ENCODE results near the gene EIF2B5.

Gene EIF2B5

GRCh38 chr3:184133840-184134745 is 1.1 kb upstream of the EIF2B5 start:
- peak overlapping the region; percentile 97 for H3K4me3 ChIP-seq (ENCODE audit: low read length)
- DNase-seq (ENCODE audit: low read depth) = peak; percentile 77
- TF ChIP-seq CTCF (conservative IDR thresholded peaks at IDR 0.05; ENCODE audit: low read length) = no peak; the same call in 1 of the 2 replicates

GRCh38 chr3:184134746-184135148 is 411 bp upstream of the EIF2B5 start:
- DNase-seq (ENCODE audit: low read depth) = no peak
- TF ChIP-seq CTCF (conservative IDR thresholded peaks at IDR 0.05; ENCODE audit: low read length) = no peak
- peak overlapping the region; percentile 97 for H3K4me3 ChIP-seq (ENCODE audit: low read length)

- TF ChIP-seq CTCF (conservative IDR thresholded peaks at IDR 0.05; ENCODE audit: low read length) = no peak
- H3K4me3 ChIP-seq (ENCODE audit: low read length) = peak overlapping the region; percentile 97
- DNase-seq (ENCODE audit: low read depth) = no peak
Measured at GRCh38 chr3:184135911-184136260, 728 bp downstream of the EIF2B5 start.

GRCh38 chr3:184140436-184140835 is 5.3 kb downstream of the EIF2B5 start:
- TF ChIP-seq CTCF (conservative IDR thresholded peaks at IDR 0.05; ENCODE audit: low read length) = no peak
- H3K4me3 ChIP-seq (ENCODE audit: low read length) = no peak overlapping the region
- DNase-seq (ENCODE audit: low read depth) = no peak

- TF ChIP-seq CTCF (conservative IDR thresholded peaks at IDR 0.05; ENCODE audit: low read length) = no peak
- no peak for DNase-seq (ENCODE audit: low read depth)
- no peak overlapping the region for H3K4me3 ChIP-seq (ENCODE audit: low read length)
Measured at GRCh38 chr3:184142199-184142598, 7.0 kb downstream of the EIF2B5 start.

- no peak for DNase-seq (ENCODE audit: low read depth)
- no peak for TF ChIP-seq CTCF (conservative IDR thresholded peaks at IDR 0.05; ENCODE audit: low read length)
- H3K4me3 ChIP-seq (ENCODE audit: low read length) = no peak overlapping the region
Measured at GRCh38 chr3:184143327-184143726, 8.2 kb downstream of the EIF2B5 start.

- H3K4me3 ChIP-seq (ENCODE audit: low read length) = no peak overlapping the region
- no peak for DNase-seq (ENCODE audit: low read depth)
- no peak for TF ChIP-seq CTCF (conservative IDR thresholded peaks at IDR 0.05; ENCODE audit: low read length)
Measured at GRCh38 chr3:184144505-184144904, 9.3 kb downstream of the EIF2B5 start.

Data from AG10803 (cell line).